Liver (tissue), 9 donors: Measurements from ENCODE around the gene LTA4H. TPM values are rescaled to one million over a fixed set of nuclear protein-coding genes. Genes with fewer than 3 reads are reported as not detected.
A peak's percentile ranks its signal among the peaks of the same experiment; 100 is the strongest.

Source experiments
- DNase-seq: peaks from one replicate; pipeline ENCODE4 v3.0.0-alpha.2; 2017; ENCODE audit warnings: low spot score
- H3K27ac ChIP-seq, 2 donors: one replicate each; pipeline ENCODE4 v1.7.0; 2013; ENCODE audit warnings: inconsistent platforms in 2 of 2, low read length in 2 of 2, control low read depth in 1 of 2, low read depth in 1 of 2, mild to moderate bottlenecking in 1 of 2
- H3K27me3 ChIP-seq, 4 donors: one replicate each; pipeline versions ENCODE4 v1.6.1 to v1.7.0; 2013; ENCODE audit warnings: low read length in 3 of 4, inconsistent platforms in 1 of 4, mild to moderate bottlenecking in 1 of 4, moderate library complexity in 1 of 4; ENCODE audit not compliant: control insufficient read depth in 4 of 4, insufficient read depth in 4 of 4
- H3K36me3 ChIP-seq, 4 donors: one replicate each; pipeline versions ENCODE4 v1.6.1 to v1.7.0; 2013; ENCODE audit warnings: low read length in 3 of 4, mild to moderate bottlenecking in 3 of 4, low read depth in 1 of 4, moderate library complexity in 1 of 4; ENCODE audit not compliant: control insufficient read depth in 4 of 4, insufficient read depth in 3 of 4
- H3K4me1 ChIP-seq, 4 donors: one replicate each; pipeline versions ENCODE4 v1.6.1 to v1.7.0; 2013; ENCODE audit warnings: low read length in 3 of 4, mild to moderate bottlenecking in 3 of 4, moderate library complexity in 1 of 4; ENCODE audit not compliant: control insufficient read depth in 4 of 4, insufficient read depth in 4 of 4
- H3K4me3 ChIP-seq, 3 donors: one replicate each; pipeline versions ENCODE4 v1.6.1 to v1.7.0; 2013; ENCODE audit warnings: low read length in 3 of 3, control low read depth in 1 of 3, low read depth in 1 of 3, mild to moderate bottlenecking in 1 of 3
- H3K9ac ChIP-seq, 2 donors: one replicate each; pipeline ENCODE4 v1.7.0; 2013; ENCODE audit warnings: low read length in 2 of 2, mild to moderate bottlenecking in 2 of 2, moderate library complexity in 2 of 2, control low read depth in 1 of 2, low read depth in 1 of 2
- H3K9me3 ChIP-seq, 4 donors: one replicate each; pipeline versions ENCODE4 v1.6.1 to v1.7.0; 2013; ENCODE audit warnings: low read length in 3 of 4; ENCODE audit not compliant: control insufficient read depth in 4 of 4
- ATF3 ChIP-seq: IDR thresholded peaks from 2 replicates; pipeline ENCODE4 v1.6.1; 2016; ENCODE audit warnings: antibody characterized with exemption
- CTCF ChIP-seq: fragments of 150-350 bp; IDR thresholded peaks from 2 replicates; pipeline ENCODE4 v1.5.1; 2017; ENCODE audit warnings: improper control_type of control experiment, low read depth, low read length; ENCODE audit not compliant: missing input control
- EGR1 ChIP-seq, 2 donors: IDR thresholded peaks; 2 replicates each; pipeline ENCODE4 v1.6.1; 2016 to 2018; ENCODE audit warnings: antibody characterized with exemption in 2 of 2, low read depth in 2 of 2
- HNF4A ChIP-seq, 2 donors: conservative IDR thresholded peaks; 2 replicates each; pipeline ENCODE4 v1.6.1; 2016; ENCODE audit warnings: antibody characterized with exemption in 2 of 2, mild to moderate bottlenecking in 2 of 2
- HNF4G ChIP-seq: IDR thresholded peaks from 2 replicates; pipeline ENCODE4 v1.6.1; 2016; ENCODE audit warnings: antibody characterized with exemption
- JUND ChIP-seq, 2 donors: IDR thresholded peaks; 2 replicates each; pipeline ENCODE4 v1.6.1; 2016; ENCODE audit warnings: antibody characterized with exemption in 2 of 2
- RAD21 ChIP-seq, 2 donors: IDR thresholded peaks; 2 replicates each; pipeline ENCODE4 v1.6.1; 2016; ENCODE audit warnings: antibody characterized with exemption in 2 of 2, mild to moderate bottlenecking in 2 of 2
- RXRA ChIP-seq, 2 donors: IDR thresholded peaks; 2 replicates each; pipeline ENCODE4 v1.6.1; 2017 to 2018; ENCODE audit warnings: antibody characterized with exemption in 2 of 2, mild to moderate bottlenecking in 1 of 2
- ZBTB33 ChIP-seq: IDR thresholded peaks from 2 replicates; pipeline ENCODE4 v1.6.1; 2016; ENCODE audit warnings: antibody characterized with exemption
- WGBS: extraction: QIAGEN DNeasy Blood & Tissue Kit; methylation state at CpG from one replicate; pipeline ENCODE4 v1.1.7; 2013; 5-methylcytosine and 5-hydroxymethylcytosine counted together
- polyA plus RNA-seq, 2 donors: library from polyadenylated mRNA; stranded (reverse) in 1 of 2; unstranded in 1 of 2; fragments of 200-250 nt in 1 of 2; fragments of >200 nt in 1 of 2; fragmentation: Nextera tagmentation in 1 of 2; extraction: Ambion mirVana in 1 of 2; gene quantifications; one replicate each; pipeline versions ENCODE4 v1.2.1 to v1.2.3, GENCODE V29; 2013 to 2015
- total RNA-seq, 2 donors: library from RNA; depleted of rRNA; stranded (reverse); fragments of >200 nt; gene quantifications; one replicate each; pipeline ENCODE4 v1.2.3, GENCODE V29; 2014
- donor health status: healthy.
- donor health status: healthy.
- donor health status: healthy.
- donor health status: healthy.
- donor health status: healthy.

LTA4H gene
- total and polyA plus RNA-seq, 4 donors: 16.6 to 34.5 (median 20.9) TPM

- H3K36me3 ChIP-seq: no peaks in the 10 kb centered on the region
- H3K9ac ChIP-seq: no peak overlapping the region
- H3K4me1 ChIP-seq: peaks cover 8 to 28% (median 26%) of the 10 kb centered on the region in 4 donors
- no peaks in the 10 kb centered on the region for H3K27me3 ChIP-seq
- 61% methylated on average over 3 of the region's 3 CpGs for WGBS
- TF ChIP-seq HNF4G (no peak), HNF4A (conservative IDR thresholded peaks at IDR 0.05) (peak; percentile 14 to 39)
- H3K9me3 ChIP-seq: no peaks in the 10 kb centered on the region
- peak overlapping the region; percentile 54 for H3K27ac ChIP-seq
- H3K4me3 ChIP-seq: no peak overlapping the region
- DNase-seq: no peak
These were observed 11.3 kb upstream of the LTA4H start for GRCh38 chr12:96046543-96047228.

- Histone ChIP-seq H3K4me3 (no peak overlapping the region), H3K36me3 (no peaks in the 10 kb centered on the region), H3K27me3 (no peaks in the 10 kb centered on the region), H3K4me1 (peaks cover 8 to 28% (median 26%) of the 10 kb centered on the region in 4 donors), H3K9ac (no peak overlapping the region), H3K27ac (no peak overlapping the region), H3K9me3 (no peaks in the 10 kb centered on the region)
- 83% methylated on average over 7 of the region's 7 CpGs for WGBS
- TF ChIP-seq ATF3 (no peak), JUND (IDR thresholded peaks at IDR 0.05) (no peak), EGR1 (IDR thresholded peaks at IDR 0.05; ENCODE audit: low read depth in 2 of 2) (no peak), HNF4A (conservative IDR thresholded peaks at IDR 0.05) (no peak), ZBTB33 (no peak)
- DNase-seq: no peak
These were observed 10.2 kb upstream of the LTA4H start for GRCh38 chr12:96045566-96045965.

- no peak overlapping the region for H3K4me3 ChIP-seq
- no peaks in the 10 kb centered on the region for H3K27me3 ChIP-seq
- no peak for DNase-seq
- H3K4me1 ChIP-seq: peaks cover 8 to 28% (median 26%) of the 10 kb centered on the region in 4 donors
- H3K9me3 ChIP-seq: no peaks in the 10 kb centered on the region
- WGBS: 97% methylated on average over 2 of the region's 2 CpGs
- no peak for TF ChIP-seq RAD21 (IDR thresholded peaks at IDR 0.05)
- no peak for TF ChIP-seq EGR1 (IDR thresholded peaks at IDR 0.05; ENCODE audit: low read depth in 2 of 2)
- TF ChIP-seq HNF4A (conservative IDR thresholded peaks at IDR 0.05): no peak
- no peak for TF ChIP-seq CTCF
- TF ChIP-seq RXRA (IDR thresholded peaks at IDR 0.05): no peak
- H3K9ac ChIP-seq: no peak overlapping the region
- no peak overlapping the region for H3K27ac ChIP-seq
- H3K36me3 ChIP-seq: no peaks in the 10 kb centered on the region
These were observed 9.5 kb upstream of the LTA4H start for GRCh38 chr12:96044943-96045290.
